ENCODE results near the gene NPAS4.
A peak's percentile ranks its signal among the peaks of the same experiment; 100 is the strongest.

NPAS4 gene

GRCh38 chr11:66465373-66466224 is 44.8 kb downstream of the NPAS4 start:
- no peaks in the 10 kb centered on the region for H3K36me3 ChIP-seq (ENCODE audit: insufficient read depth, low read length)
- no peaks in the 10 kb centered on the region; the same call in 1 of the 2 replicates for H3K9me3 ChIP-seq (ENCODE audit: insufficient read depth, low read depth, low read length)
- peaks cover 28% of the 10 kb centered on the region for H3K4me1 ChIP-seq (ENCODE audit: insufficient read depth, low read length, poor library complexity, severe bottlenecking)
- TF ChIP-seq EZH2phosphoT487 (IDR thresholded peaks at IDR 0.05; ENCODE audit: borderline replicate concordance): no peak
- TF ChIP-seq, protein P1, sequence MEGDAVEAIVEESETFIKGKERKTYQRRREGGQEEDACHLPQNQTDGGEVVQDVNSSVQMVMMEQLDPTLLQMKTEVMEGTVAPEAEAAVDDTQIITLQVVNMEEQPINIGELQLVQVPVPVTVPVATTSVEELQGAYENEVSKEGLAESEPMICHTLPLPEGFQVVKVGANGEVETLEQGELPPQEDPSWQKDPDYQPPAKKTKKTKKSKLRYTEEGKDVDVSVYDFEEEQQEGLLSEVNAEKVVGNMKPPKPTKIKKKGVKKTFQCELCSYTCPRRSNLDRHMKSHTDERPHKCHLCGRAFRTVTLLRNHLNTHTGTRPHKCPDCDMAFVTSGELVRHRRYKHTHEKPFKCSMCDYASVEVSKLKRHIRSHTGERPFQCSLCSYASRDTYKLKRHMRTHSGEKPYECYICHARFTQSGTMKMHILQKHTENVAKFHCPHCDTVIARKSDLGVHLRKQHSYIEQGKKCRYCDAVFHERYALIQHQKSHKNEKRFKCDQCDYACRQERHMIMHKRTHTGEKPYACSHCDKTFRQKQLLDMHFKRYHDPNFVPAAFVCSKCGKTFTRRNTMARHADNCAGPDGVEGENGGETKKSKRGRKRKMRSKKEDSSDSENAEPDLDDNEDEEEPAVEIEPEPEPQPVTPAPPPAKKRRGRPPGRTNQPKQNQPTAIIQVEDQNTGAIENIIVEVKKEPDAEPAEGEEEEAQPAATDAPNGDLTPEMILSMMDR (conservative IDR thresholded peaks at IDR 0.05; ENCODE audit: low read length): no peak
- peak overlapping the region; percentile 66 for H3K4me2 ChIP-seq (ENCODE audit: low read depth, low read length, poor library complexity, severe bottlenecking)
- H3K9ac ChIP-seq (ENCODE audit: low read depth, low read length, poor library complexity, severe bottlenecking): peak overlapping the region; percentile 32
- no peaks in the 10 kb centered on the region for H3K79me2 ChIP-seq (ENCODE audit: insufficient read depth, low read length)
- peak overlapping the region; percentile 71 for H3K4me3 ChIP-seq (ENCODE audit: low read length, poor library complexity, severe bottlenecking)
- H3K9me2 ChIP-seq (replicated peaks; ENCODE audit: low read depth, low read length): no peaks in the 10 kb centered on the region
- no peaks in the 10 kb centered on the region for H4K20me1 ChIP-seq (ENCODE audit: insufficient read depth, low read length, poor library complexity, severe bottlenecking)
- no peaks in the 10 kb centered on the region for H3K27me3 ChIP-seq (ENCODE audit: insufficient read depth, low read length, poor library complexity, severe bottlenecking)
- H2AFZ ChIP-seq (ENCODE audit: low read length): peak overlapping the region; percentile 69
- peaks cover 9% of the 10 kb centered on the region; the same call in 1 of the 2 replicates for H3F3A ChIP-seq (ENCODE audit: low read depth)

DNA sequence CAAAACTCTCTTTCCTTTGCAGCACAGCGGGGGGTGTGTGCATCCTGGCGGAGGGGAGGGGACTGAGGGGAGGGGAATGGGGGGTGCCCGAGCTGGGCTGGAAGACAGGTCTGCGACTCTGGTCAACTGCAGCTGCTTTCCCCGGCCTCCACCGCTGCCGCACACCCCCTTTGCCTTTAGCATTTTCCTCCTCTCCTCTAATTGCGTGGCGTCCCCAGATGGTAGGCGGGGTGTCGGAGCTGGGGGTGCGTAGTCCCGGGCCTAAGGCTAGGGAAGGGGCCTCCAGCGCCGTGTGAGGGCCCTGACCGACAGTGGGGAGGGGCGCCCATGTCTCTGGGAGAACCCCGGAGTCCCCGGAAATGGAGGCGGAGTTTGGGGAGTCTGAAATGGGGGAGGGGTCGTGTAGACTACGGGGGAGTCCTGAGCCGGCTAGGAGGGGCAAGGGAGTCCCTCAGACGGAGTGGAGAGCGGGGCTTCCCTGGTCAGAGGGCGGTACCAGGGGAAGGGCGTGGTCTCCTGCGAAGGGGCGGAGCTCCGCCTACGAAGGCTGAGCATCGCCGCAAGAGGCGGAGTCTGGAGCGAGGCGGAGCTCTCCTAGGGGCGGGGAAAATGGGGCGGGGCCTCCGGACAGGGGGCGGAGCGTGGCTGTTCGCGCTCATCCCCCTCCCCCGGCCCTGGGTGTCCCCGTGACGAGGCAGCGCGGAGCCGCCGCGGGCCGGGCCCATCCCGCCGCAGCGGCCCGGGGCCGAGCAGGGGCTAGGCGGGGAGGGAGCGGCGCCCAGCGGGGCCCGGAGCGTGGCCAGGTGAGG is 45.6 kb downstream of the NPAS4 start, which contains the start of gene PELI3:
Gene PELI3 (plus strand): TSS at position 681 of the 809 bp plus-strand sequence. CDS start 1,224 bp downstream, outside the sequence.
- H3K9me3 ChIP-seq (ENCODE audit: insufficient read depth, low read depth, low read length): no peaks in the 10 kb centered on the region; the same call in 1 of the 2 replicates
- H3K27me3 ChIP-seq (ENCODE audit: insufficient read depth, low read length, poor library complexity, severe bottlenecking): no peaks in the 10 kb centered on the region
- no peaks in the 10 kb centered on the region for H4K20me1 ChIP-seq (ENCODE audit: insufficient read depth, low read length, poor library complexity, severe bottlenecking)
- peaks cover 9% of the 10 kb centered on the region; the same call in 1 of the 2 replicates for H3F3A ChIP-seq (ENCODE audit: low read depth)
- no peaks in the 10 kb centered on the region for H3K9me2 ChIP-seq (replicated peaks; ENCODE audit: low read depth, low read length)
- peak within 1 kb of the TSS; percentile 66 for H3K4me2 ChIP-seq (ENCODE audit: low read depth, low read length, poor library complexity, severe bottlenecking)
- TF ChIP-seq, protein P1 (conservative IDR thresholded peaks at IDR 0.05; ENCODE audit: low read length): no peak
- TF ChIP-seq EZH2phosphoT487 (IDR thresholded peaks at IDR 0.05; ENCODE audit: borderline replicate concordance): no peak
- peak within 1 kb of the TSS; percentile 32 for H3K9ac ChIP-seq (ENCODE audit: low read depth, low read length, poor library complexity, severe bottlenecking)
- H2AFZ ChIP-seq (ENCODE audit: low read length): peak within 1 kb of the TSS; percentile 69
- peaks cover 28% of the 10 kb centered on the region for H3K4me1 ChIP-seq (ENCODE audit: insufficient read depth, low read length, poor library complexity, severe bottlenecking)
- peak within 1 kb of the TSS; percentile 71 for H3K4me3 ChIP-seq (ENCODE audit: low read length, poor library complexity, severe bottlenecking)
- H3K79me2 ChIP-seq (ENCODE audit: insufficient read depth, low read length): no peaks in the 10 kb centered on the region
- H3K36me3 ChIP-seq (ENCODE audit: insufficient read depth, low read length): no peaks in the 10 kb centered on the region

DNA sequence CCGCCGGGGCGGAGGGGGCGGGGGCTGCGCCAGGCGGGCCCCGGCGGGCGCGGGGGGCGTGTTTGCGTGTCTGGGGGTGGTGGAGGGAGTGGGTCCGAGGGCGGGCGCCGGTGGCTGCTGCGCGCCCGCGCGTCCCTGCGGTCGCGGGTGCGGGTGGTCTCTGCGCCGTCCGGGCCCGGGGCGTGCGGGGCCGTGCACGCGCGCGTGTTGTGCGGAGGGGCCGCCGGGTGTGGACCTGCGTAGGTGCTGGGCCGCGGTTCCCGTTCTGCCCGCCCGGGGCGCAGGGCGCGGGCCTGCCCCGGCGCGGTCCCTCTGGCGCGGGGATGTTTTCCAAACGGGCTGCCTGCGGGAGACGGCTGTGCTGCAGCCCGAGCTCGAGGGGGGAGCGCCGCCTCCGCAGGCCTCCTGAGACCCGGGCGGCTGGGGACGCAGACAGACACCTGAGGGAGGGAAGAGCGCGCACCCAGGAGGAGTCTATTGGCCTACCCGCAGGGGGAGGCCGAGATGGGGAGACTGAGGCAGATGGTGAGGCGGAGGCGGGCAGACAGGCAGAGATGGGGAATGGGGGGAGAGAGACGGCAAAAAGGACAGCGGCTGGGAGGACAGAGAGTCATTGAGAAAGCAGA is 46.3 kb downstream of the NPAS4 start:
- no peaks in the 10 kb centered on the region for H3K79me2 ChIP-seq (ENCODE audit: insufficient read depth, low read length)
- no peaks in the 10 kb centered on the region; the same call in 1 of the 2 replicates for H3K9me3 ChIP-seq (ENCODE audit: insufficient read depth, low read depth, low read length)
- H3K4me2 ChIP-seq (ENCODE audit: low read depth, low read length, poor library complexity, severe bottlenecking): peak overlapping the region; percentile 66
- H3K9ac ChIP-seq (ENCODE audit: low read depth, low read length, poor library complexity, severe bottlenecking): peak overlapping the region; percentile 17
- H3K9me2 ChIP-seq (replicated peaks; ENCODE audit: low read depth, low read length): no peaks in the 10 kb centered on the region
- peak overlapping the region; percentile 71 for H3K4me3 ChIP-seq (ENCODE audit: low read length, poor library complexity, severe bottlenecking)
- no peaks in the 10 kb centered on the region for H3K27me3 ChIP-seq (ENCODE audit: insufficient read depth, low read length, poor library complexity, severe bottlenecking)
- H4K20me1 ChIP-seq (ENCODE audit: insufficient read depth, low read length, poor library complexity, severe bottlenecking): no peaks in the 10 kb centered on the region
- H3F3A ChIP-seq (ENCODE audit: low read depth): peaks cover 9% of the 10 kb centered on the region; the same call in 1 of the 2 replicates
- no peaks in the 10 kb centered on the region for H3K36me3 ChIP-seq (ENCODE audit: insufficient read depth, low read length)
- peaks cover 28% of the 10 kb centered on the region for H3K4me1 ChIP-seq (ENCODE audit: insufficient read depth, low read length, poor library complexity, severe bottlenecking)
- TF ChIP-seq, protein P1 (conservative IDR thresholded peaks at IDR 0.05; ENCODE audit: low read length): no peak
- no peak for TF ChIP-seq EZH2phosphoT487 (IDR thresholded peaks at IDR 0.05; ENCODE audit: borderline replicate concordance)
- no peak overlapping the region for H2AFZ ChIP-seq (ENCODE audit: low read length)
